GM19395 (cell line): ENCODE data around the gene SECTM1.

Experiments used
- ATAC-seq: cut with Tn5 transposase; IDR thresholded peaks from one replicate; pipeline ENCODE4 v1.9.1; 2021; ENCODE audit warnings: mild to moderate bottlenecking, moderate library complexity; ENCODE audit not compliant: unreplicated experiment

The SECTM1 gene

GRCh38 chr17:82329683-82330321, 3.8 kb downstream of the SECTM1 start:
- ATAC-seq: no peak

DNA sequence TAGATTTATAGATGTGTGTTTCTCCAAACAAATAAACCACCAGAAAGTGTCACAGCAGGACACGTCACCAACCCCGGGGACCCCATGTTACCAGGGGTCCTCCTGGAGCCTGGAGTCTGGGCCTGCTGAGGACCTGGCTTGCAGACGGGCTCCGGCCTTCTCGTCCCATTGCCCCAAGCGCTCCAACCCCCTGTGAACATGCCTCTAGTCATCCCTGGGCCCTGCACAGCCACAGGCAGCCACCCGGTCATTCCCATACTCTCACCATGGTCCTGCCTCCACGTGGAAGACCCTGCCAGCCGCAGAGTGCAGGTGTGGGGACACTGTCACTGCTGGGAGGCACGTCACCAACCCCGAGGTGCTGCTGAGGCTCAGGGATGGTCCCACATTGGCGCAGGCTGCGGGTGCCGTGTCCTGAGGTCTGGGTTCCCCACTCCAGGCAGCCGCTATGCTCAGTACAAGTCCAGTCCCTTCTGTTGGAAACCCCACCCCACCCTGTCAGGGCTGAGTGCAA, 4.5 kb downstream of the SECTM1 start:
- no peak for ATAC-seq

DNA sequence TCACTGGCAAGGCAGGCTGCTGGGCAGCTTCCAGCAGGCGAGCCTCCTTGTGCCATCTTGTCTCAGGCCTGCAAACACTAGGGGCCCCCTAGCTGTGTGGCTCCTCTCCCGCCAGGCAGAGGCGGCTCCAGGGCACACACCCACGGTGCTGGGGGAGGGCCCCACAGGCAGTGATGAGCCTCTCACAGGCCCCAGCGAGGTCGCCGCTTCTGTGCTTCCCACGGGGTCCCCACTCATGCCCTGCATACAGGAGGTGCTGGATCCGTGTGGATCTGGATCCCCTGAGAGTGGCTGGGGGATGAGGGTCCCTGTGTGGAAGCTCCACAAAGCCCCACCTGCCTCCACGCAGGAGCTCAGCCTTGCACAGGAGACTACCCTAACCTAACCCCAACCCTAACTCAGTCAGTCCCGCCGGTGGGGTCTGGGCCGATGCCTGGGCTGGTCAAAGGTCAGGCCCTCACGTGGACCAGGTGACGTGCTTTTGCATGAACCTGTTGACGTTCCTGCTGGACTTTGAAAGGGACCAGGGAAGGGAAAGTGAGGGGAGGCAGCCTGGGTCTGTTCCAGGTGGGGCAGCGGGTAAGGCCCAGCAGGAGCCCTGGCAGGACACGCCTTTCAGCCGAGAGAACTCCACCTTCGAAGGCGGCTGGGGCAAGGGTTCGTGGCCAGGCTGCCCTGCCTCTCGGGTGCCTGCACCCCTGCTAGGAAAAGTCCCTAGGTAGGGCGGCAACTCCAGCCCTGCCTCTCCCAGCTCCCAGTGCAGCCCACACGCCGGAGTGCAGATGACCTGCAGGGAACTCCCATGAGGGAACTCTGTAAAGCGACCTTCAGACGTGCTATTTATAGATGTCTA, 5.2 kb downstream of the SECTM1 start:
- no peak for ATAC-seq

DNA sequence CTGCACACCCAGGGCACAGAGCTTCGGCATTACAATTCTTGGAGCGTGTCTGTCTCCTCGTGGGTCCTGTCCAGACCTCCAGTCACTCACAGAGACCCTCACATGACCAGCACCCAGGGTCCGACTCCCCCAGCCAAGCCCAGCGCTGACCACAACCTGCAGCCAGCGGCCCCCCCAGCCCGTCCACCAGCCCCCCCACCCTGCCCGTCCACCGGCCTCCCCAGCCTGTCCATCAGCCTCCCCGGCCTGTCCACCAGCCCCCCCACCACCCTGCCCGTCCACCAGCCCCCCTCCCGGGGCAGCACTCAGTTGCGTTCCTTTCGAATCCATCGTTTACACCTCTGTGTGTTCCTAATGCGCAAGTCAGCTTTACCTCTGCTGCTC, 5.8 kb downstream of the SECTM1 start:
- ATAC-seq: no peak

- no peak for ATAC-seq
Measured at GRCh38 chr17:82327289-82327688, 6.3 kb downstream of the SECTM1 start.

DNA sequence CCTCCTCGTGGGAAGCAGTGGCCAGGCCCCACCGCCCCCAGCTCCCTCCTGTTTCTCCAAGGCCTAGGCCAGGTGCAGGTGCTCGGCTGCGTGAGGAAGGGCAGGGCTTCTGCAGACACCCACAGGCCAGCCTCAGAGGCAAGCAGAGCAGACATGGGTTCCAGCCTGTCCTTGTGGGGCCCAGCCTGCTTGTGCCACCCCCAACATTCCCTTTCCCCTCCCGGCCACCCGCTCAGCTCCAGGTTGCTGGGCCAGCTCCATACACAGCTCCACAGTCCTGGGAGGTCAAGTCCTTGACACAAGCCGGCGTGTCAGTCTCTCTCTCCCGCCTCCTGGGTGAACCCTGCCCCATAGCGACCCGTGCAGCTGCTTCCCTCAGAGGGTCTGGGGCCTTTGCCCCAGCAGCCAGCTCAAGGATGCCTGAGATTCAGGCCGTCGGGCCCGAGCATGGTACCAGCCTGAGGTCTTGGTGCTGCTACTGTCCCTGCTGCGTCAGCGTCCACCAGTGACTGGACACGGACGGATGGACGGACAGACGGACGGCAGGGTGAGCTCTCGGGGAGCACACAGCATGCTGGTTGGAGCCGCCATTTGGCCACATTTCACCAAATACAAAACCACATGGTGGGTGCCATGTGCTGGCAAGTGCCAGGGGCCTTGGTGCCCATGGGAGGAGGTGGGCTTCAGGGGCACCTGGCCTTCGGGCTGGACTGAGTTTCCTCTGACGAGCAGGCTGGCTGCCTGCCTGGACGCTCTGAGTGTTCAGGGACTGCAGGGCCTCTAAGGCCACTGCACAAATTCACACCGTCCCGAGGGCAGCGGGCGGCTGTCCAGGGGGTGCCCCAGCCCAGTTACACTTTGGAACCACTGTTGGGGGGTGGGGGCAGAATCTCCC, 8.0 kb downstream of the SECTM1 start:
- ATAC-seq: no peak

- no peak for ATAC-seq
Measured at GRCh38 chr17:82324566-82325285, 8.8 kb downstream of the SECTM1 start.

DNA sequence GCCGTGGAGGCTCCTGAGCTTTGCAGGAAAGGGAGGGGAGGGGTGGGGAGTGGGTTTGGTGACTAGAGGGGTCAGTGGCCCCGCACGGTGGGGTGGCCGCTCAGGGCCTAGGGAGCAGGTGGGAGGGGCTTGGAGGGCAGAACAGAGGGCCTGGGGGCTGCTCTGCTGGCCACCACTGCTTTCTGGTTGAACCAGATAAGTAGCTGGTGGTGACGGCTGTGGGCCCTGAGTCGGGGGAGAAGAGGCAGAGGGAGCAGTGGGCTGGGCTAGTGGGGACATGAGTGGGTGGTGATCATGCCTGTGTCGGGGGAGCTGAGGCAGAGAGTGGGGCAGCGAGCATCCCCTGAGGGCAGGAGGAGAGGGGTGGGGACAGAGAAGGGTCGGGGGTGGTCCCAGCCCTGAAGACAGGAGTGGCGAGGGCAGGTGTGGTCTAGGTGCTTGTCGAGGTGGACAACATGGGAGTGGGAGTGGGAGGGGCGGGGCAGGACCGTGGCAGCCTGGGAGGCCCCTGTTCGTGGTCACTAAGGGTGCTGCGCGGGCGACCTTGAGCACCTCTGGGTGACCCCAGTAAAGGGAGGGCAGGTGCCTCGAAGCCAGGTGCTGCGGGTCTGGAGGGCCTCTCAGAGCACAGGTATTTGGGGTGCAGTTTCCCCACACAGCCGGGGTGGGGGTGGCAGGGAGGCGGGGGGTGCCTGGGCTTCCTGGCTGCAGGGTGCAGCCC, 9.9 kb downstream of the SECTM1 start:
- ATAC-seq: no peak

GRCh38 chr17:82322526-82323453, 10.8 kb downstream of the SECTM1 start:
- ATAC-seq: no peak

DNA sequence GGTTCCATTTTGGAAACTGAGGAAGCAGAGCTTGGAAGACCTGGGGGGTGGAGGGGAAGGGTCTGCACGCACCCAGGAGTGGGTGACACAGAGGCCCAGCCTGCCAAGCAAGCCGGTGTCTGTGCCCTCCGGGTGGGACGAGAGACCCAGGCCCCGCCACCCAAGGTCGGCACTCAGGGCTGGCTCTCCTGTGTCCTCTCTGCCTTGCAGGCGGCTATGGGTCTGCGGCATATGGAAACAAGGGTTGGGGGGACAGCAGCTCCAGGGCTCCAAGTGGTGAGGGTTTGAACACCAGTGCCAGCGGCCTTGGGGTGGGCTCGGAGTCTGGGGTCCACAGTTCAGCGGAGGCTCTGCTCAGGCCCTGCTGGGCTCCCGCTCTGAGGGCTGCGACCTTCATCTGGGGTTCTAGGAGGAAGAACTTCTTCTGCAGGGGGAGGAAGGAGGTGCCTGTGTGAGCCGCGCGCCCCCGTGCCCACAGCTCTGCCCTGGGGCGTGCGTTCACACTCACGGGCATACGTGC, 11.6 kb downstream of the SECTM1 start:
- ATAC-seq: no peak

GRCh38 chr17:82320956-82321927, 12.3 kb downstream of the SECTM1 start:
- ATAC-seq: no peak

DNA sequence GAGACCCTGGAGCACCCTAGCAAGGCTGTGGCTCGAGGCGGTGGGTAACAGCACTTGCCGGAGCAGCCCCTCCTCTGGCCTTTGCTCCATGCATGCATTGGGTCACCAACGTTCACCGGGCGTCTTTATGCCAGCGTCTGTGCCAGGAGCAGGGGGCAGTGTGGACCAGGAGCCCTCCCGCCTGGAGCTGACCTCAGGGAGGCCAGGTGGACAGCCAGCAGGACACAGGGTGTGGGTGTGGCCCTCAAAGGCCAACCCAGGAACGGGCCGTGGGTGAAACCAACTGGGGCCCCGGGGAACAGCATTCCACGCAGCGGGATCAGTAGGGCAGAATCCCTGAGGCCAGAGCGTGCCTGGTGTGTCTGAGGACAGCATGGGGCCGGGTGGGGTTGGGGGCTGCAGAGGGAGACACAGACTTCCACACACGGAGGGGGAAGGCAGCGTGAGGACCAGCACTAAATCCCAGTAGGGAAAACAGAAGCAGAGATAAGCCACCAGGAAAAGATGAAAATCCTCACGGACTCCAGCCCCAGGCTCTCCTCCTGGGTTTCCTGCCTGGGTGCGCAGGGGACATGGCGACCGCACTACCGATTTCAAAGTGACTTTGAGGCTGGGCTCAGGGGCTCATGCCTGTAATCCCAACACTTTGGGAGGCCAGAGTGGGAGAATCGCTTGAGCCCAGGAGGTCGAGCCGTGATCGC, 13.3 kb downstream of the SECTM1 start:
- no peak for ATAC-seq

- ATAC-seq: no peak
Measured at GRCh38 chr17:82319619-82320062, 13.9 kb downstream of the SECTM1 start.

DNA sequence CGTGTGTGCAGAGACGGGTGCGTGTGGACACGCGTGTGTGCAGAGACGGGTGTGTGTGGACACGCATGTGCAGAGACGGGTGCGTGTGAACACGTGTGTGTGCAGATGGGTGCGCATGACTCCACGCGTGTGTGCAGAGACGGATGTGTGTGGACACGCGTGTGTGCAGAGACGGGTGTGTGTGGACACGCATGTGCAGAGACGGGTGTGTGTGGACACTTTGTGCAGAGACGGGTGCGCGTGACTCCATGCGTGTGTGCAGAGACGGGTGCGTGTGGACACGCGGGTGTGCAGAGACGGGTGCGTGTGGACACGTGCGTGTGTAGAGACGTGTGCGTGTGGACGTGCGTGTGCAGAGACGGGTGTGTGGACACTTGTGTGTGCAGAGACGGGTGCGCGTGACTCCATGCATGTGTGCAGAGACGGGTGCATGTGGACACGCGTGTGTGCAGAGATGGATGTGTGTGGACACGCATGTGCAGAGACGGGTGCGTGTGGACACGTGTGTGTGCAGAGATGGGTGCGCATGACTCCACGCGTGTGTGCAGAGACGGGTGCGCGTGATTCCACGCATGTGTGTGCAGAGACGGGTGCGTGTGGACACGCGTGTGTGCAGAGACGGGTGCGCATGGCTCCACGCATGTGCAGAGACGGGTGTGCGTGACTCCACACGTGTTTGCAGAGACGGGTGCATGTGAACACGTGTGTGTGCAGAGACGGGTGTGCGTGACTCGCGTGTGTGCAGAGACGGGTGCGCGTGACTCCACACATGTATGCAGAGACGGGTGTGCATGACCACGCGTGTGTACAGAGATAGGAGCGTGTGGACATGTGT, 14.6 kb downstream of the SECTM1 start:
- no peak for ATAC-seq

DNA sequence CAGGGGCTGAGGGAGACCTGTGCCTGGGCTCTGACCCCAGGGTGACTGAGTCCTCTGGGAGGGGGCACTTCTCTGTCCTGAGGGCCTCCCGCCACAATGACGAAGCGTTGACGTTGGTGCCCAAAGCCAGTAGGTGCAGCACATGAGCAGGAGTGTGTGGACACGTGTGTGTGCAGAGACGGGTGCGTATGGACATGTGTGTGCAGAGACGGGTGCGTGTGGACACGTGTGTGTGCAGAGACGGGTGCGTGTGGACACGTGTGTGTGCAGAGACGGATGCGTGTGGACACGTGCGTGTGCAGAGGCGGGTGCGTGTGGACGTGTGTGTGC, 15.4 kb downstream of the SECTM1 start:
- no peak for ATAC-seq
